Fibroblast of lung (primary cell): ENCODE data around the gene PKD1L1.

Experiments
- CTCF ChIP-seq, 2 donors: IDR thresholded peaks in 1 of 2; conservative IDR thresholded peaks in 1 of 2; 1 replicate in 1 of 2; 2 replicates in 1 of 2; pipeline ENCODE4 v1.5.1; 2011 to 2012; ENCODE audit warnings: low read length in 2 of 2, control low read depth in 1 of 2, inconsistent platforms in 1 of 2, low read depth in 1 of 2, mild to moderate bottlenecking in 1 of 2
- EZH2 ChIP-seq: IDR thresholded peaks from 2 replicates; pipeline ENCODE4 v1.5.1; 2012; ENCODE audit warnings: low read length, control low read depth, mild to moderate bottlenecking; ENCODE audit errors: missing control alignments

- TF ChIP-seq CTCF (conservative IDR thresholded peaks at IDR 0.05 in 1 of 2, IDR thresholded peaks at IDR 0.05 in 1 of 2; ENCODE audit: low read depth in 1 of 2, low read length in 2 of 2) (no peak), EZH2 (no peak)
Observed at GRCh38 chr7:47801423-47801822, 146.8 kb downstream of the PKD1L1 start.
